H1 (cell line): Measurements from ENCODE around the gene ATP2C1. TPM values are rescaled to one million over a fixed set of nuclear protein-coding genes. Genes with fewer than 3 reads are reported as not detected.

ENCODE experiments used
- ASH2L ChIP-seq: fragments of 200-600, 300-600 bp; sonication (generic); IDR thresholded peaks from one replicate; pipeline ENCODE4 v1.7.1; 2017; ENCODE audit warnings: low read length
- CEBPB ChIP-seq: IDR thresholded peaks from 2 replicates; pipeline ENCODE4 v1.6.1; 2012; ENCODE audit warnings: low read depth, low read length
- HDAC6 ChIP-seq: IDR thresholded peaks from one replicate; pipeline ENCODE4 v1.7.1; 2012; ENCODE audit warnings: low read depth, mild to moderate bottlenecking, inconsistent platforms, low read length, moderate library complexity
- YY1 ChIP-seq: IDR thresholded peaks from 2 replicates; pipeline ENCODE4 v1.6.1; 2011; ENCODE audit warnings: low read depth, mild to moderate bottlenecking, low read length
- polyA plus RNA-seq, 7 experiments: library from polyadenylated mRNA; depleted of rRNA in 3 of 7; stranded (reverse) in 5 of 7; unstranded in 2 of 7; fragments of >200 nt in 5 of 7; fragments of 200-250 nt in 2 of 7; gene quantifications; 1 replicate in 5 of 7; 2 replicates in 1 of 7; 4 replicates in 1 of 7; pipeline versions ENCODE4 v1.2.1 to v1.2.3, GENCODE V29; 2011 to 2013; ENCODE audit warnings: missing spikeins in 2 of 7, mixed read lengths in 2 of 7
- total RNA-seq: library from RNA; stranded (reverse); fragmentation: NEBNext Ultra II Directional; extraction: Animal tissue kit (Norgen Biotek cat#: 25700); gene quantifications from 2 replicates; pipeline ENCODE4 v1.2.1, GENCODE V29; 2021

The ATP2C1 gene
- total and polyA plus RNA-seq, 2 of the 8 experiments (the other 6 are each of a cell fraction or from before 2014, with no cell fraction given): 50.7 to 68.5 TPM

DNA sequence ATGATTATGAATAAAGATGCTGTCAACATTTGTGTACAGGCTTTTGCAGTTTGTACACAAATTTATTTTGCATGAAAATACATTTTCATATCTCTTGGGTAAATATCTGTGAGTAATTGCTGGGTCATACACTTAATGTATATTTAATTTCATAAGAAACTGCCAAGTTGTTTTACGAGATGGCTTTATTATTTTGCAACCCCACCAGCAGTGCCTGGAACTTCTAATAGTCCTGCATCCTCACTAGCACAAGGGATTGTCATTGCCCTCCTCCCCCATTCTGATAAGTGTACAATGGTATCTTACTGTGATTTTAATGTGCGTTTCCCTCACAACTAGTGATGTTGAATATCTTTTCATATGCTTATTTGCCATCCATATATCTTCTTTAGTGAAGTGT is 87.6 kb downstream of the ATP2C1 start (continued):
- TF ChIP-seq HDAC6 (no peak), CEBPB (no peak), YY1 (no peak), ASH2L (no peak)
